Frontal cortex (tissue), 4 donors: ENCODE measurements around the gene NLRC4. TPM values are rescaled to one million over a fixed set of nuclear protein-coding genes. Genes with fewer than 3 reads are reported as not detected.
A peak's percentile ranks its signal among the peaks of the same experiment; 100 is the strongest.
"Not testable (repeated sequence)": the region's sequence is repeated elsewhere in the genome, so short reads cannot be mapped to it uniquely, and the experiment has no call there.

Experiments
- DNase-seq, 2 donors: peaks; one replicate each; pipeline ENCODE4 v3.0.0; 2012; ENCODE audit warnings: low spot score in 2 of 2
- FAIRE-seq: peaks from 2 replicates; lab custom pipeline; 2012; peaks lifted over from hg19 to GRCh38; lab: Jason Lieb, UNC
- total RNA-seq: library from RNA; depleted of rRNA; stranded (reverse); fragments of >200 nt; gene quantifications from one replicate; pipeline ENCODE4 v1.2.3, GENCODE V29; 2014
- donor health status: control.
- donor health status: control.
- donor health status: control.

The NLRC4 gene
- 0.41 TPM for total RNA-seq

DNA sequence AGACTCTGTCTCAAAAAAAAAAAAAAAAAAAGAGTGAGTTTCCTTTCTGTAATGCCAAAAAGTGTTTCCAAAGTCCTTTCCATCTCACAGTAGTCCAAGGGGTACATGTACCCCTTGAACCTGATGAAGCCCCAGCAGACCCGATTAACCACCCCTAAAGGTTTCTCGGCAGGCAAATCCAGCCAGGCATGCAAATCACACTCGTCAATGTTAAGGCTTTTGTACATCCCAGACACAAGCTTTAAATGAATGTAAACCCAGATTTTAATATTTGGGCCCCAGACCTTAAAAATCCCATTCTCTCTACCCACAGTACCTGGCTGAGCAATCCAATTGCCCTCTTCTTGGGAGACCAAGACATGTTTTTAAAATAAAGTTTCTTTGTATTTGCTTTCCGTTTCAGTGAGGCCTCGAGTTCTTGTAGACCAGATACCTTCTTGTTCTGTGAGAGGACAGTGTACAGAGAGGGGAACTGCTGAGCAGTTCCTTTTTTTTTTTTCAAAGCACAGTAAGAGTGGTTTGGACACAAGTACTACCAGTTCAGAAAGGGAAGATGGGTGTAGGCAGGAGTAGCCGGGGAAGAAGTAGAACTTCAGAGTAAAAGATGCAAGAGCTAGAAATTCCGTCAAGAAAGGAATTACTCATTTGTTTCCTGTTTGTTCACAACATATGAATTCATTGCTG lies at the start of gene NLRC4:
TSS of gene NLRC4 (minus strand) at position 465 of the 684 bp plus-strand sequence. CDS start 8,111 bp downstream, outside the sequence.
- FAIRE-seq (no peak), DNase-seq (no peak)

GRCh38 chr2:32310577-32310976 lies 45.9 kb upstream of the NLRC4 start:
- DNase-seq (no peak), FAIRE-seq (no peak)

DNA sequence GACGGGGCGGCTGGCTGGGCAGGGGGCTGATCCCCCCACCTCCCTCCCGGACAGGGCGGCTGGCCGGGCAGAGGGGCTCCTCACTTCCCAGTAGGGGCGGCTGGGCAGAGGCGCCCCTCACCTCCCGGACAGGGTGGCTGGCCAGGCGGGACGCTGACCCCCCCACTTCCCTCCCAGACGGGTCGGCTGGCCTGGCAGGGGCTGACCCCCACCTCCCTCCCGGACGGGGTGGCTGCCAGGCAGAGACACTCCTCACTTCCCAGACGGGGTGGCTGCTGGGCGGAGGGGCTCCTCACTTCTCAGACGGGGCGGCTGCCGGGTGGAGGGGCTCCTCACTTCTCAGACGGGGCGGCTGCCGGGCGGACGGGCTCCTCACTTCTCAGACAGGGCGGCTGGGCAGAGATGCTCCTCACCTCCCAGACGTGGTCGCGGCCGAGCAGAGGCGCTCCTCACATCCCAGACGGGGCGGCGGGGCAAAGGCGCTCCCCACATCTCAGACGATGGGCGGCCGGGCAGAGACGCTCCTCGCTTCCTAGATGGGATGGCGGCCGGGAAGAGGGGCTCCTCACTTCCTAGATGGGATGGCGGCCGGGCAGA lies 29.4 kb upstream of the NLRC4 start:
- DNase-seq, FAIRE-seq: not testable (repeated sequence)

DNA sequence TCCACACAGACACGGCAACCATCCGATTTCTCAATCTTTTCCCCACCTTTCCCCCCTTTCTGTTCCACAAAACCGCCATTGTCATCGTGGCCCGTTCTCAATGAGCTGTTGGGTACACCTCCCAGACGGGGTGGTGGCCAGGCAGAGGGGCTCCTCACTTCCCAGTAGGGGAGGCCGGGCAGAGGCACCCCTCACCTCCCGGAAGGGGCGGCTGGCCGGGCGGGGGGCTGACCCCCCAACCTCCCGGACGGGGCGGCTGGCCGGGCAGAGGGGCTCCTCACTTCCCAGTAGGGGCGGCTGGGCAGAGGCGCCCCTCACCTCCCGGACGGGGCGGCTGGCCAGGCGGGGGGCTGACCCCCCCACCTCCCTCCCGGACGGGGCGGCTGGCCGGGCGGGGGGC lies 28.8 kb upstream of the NLRC4 start:
- not testable (repeated sequence) for DNase-seq, FAIRE-seq

DNA sequence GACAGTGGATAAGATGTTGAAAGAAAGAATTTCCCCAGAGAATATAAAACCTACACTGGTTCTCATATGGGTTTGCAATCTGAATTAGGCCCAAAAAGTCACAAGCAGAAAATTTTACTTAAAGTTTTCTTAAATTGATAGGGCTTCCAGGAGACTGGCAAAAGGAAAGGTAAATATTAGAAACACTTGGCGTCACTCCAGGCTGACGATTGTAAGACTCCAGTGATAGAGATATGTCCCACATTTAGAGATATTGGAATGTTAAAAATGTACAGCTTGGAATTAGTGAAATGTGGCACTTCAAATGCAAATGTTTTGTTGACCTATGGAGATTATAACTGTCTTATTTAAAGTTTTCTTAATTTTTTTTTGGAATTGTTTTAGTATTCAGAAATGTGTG lies 27.1 kb upstream of the NLRC4 start:
- FAIRE-seq, result no peak

GRCh38 chr2:32290000-32290339 lies 25.3 kb upstream of the NLRC4 start:
- DNase-seq, result no peak
- no peak for FAIRE-seq

More for the DNA sequence above, 27.1 kb upstream of the NLRC4 start:
- no peak for DNase-seq

GRCh38 chr2:32289165-32289999 lies 24.7 kb upstream of the NLRC4 start:
- peak; percentile 30 for FAIRE-seq
- DNase-seq, result no peak

- DNase-seq (no peak), FAIRE-seq (no peak)
Measured at GRCh38 chr2:32284321-32284720, 19.6 kb upstream of the NLRC4 start.

- peak in 1 of 2 donors; percentile 14 for DNase-seq
- FAIRE-seq, result no peak
Measured at GRCh38 chr2:32278478-32278853, 13.8 kb upstream of the NLRC4 start.

DNA sequence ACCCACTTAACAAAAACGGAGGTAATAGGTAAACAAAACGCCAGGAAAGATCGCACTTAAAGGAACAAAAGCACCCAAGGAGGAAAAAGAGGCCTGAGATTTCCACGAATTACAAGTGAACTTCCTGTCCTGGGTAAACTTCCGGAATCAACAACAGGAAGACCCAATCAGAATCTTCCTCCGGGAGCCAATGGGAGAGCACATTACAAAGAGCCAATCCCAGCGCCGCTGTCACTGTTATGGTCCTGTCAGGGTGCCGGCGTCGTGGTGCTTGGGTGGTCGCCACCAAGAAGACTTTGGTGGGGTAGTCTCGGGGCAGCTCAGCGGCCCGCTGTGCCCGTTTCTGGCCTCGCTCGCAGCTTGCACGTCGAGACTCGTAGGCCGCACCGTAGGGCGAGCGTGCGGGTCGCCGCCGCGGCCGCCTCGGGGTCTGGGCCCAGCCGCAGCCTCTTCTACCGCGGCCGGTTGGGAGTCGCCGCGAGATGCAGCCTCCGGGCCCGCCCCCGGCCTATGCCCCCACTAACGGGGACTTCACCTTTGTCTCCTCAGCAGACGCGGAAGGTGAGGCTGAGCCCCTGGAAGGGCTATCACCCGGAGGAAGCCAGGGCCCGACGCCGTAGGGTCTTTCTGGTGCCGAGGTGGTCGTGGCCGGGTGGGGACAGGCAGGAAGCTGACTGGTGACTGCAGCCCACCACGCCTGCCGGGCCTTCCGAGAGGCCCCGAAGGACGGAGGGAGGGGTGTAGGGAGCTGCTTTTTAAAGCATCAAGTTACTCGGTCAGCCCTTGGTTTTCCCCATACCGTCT lies 13.2 kb upstream of the NLRC4 start, which contains the start of gene YIPF4:
TSS of gene YIPF4 (plus strand) at position 231 of the 804 bp plus-strand sequence. CDS start at position 483, 252 bp downstream.
- peak; percentile 17 for FAIRE-seq
- peak; percentile 92 to 95 for DNase-seq

DNA sequence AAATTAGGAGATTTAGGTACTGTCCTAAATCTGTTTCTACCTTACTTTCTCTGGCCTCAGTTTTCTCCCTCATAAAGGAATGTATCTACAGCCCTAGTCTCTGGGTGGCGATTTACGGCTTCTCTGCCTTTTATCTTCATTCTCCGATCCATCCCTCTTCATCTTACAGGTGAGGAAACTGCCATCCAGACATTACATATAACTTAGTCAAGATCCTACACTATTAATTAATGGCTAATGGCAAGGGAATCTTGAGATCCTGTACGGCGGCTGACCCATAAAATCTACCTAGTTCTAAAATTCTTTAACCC lies 12.6 kb upstream of the NLRC4 start:
- DNase-seq (no peak), FAIRE-seq (no peak)

- DNase-seq, FAIRE-seq: not testable (repeated sequence)
Measured at GRCh38 chr2:32275790-32276189, 11.1 kb upstream of the NLRC4 start.

GRCh38 chr2:32274289-32274688 lies 9.6 kb upstream of the NLRC4 start:
- no peak for FAIRE-seq

GRCh38 chr2:32272279-32272678 lies 7.6 kb upstream of the NLRC4 start:
- no peak for DNase-seq
- FAIRE-seq, result no peak

More at GRCh38 chr2:32274289-32274688, 9.6 kb upstream of the NLRC4 start:
- no peak for DNase-seq

GRCh38 chr2:32271063-32271462 lies 6.4 kb upstream of the NLRC4 start:
- FAIRE-seq, result no peak

DNA sequence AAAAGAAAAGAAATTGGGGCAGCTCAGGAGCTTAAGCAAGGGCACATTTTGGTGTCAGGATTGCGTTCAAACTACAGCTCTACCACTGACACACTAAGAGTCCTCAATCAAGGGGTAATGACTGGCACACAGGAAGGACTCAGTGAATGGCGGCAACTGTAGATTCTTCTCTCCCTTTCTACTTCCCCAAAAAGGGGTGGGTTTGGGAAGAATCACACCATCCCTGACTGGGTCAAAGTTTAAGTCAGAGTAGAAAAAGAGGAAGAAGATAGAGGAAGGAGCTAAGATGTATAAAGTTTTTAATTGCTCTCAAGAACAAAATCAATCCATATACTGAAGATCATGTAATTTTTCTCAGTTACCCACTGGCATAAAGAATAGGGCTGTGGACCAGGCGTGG lies 2.6 kb downstream of the NLRC4 start:
- FAIRE-seq (no peak), DNase-seq (no peak)

More at GRCh38 chr2:32271063-32271462, 6.4 kb upstream of the NLRC4 start:
- no peak for DNase-seq

GRCh38 chr2:32260376-32260775 lies 4.3 kb downstream of the NLRC4 start:
- no peak for FAIRE-seq
- no peak for DNase-seq

- FAIRE-seq (no peak), DNase-seq (no peak)
Measured at GRCh38 chr2:32258242-32258641, 6.4 kb downstream of the NLRC4 start.

DNA sequence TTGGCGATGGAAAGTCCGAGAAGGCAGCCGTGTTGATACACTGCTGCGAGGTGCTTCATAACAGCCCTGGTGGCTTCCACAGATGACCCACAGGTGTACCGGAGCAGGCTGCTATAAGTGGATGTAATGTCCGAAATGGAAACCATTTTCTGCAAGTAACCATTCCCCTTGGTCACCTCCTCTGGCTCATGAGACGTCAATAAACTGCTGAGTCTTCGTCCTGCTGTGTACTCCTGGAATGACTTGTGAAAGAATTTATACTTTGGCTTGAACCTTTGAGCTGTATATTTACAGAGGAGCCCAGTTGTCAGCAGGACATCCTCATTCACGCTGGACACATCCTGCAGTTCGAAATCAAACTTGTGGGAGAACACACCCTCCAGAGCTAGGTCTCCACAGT lies 14.4 kb downstream of the NLRC4 start:
- no peak for FAIRE-seq
- DNase-seq, result no peak

- DNase-seq, result no peak
- no peak for FAIRE-seq
Measured at GRCh38 chr2:32249731-32250236, 14.9 kb downstream of the NLRC4 start.
